Measurements from ENCODE around the gene ATCAY. TPM values are rescaled to one million over a fixed set of nuclear protein-coding genes. Genes with fewer than 3 reads are reported as not detected.

The ATCAY gene
- 0.04 and 0.06 TPM in 2 replicates for polyA plus RNA-seq (2011; rRNA removed)
- 0.08 and 0.12 TPM in 2 replicates for polyA plus RNA-seq (2012; cell fraction: cytosol; rRNA removed)
- 0.05 TPM in 1 of 2 replicates, not detected in the other for polyA plus RNA-seq (2012; cell fraction: nucleus; rRNA removed)
- polyA plus RNA-seq (2017; fragmentation: RNase III; extraction: RNeasy Plus Mini Kit Qiagen cat#74134 plus additional on column Dnase treatment): 0.03 to 0.24 TPM in 2 of 3 replicates, not detected in the other
- polyA minus RNA-seq (2011; rRNA and poly(A)+ RNA removed): 0.04 and 0.29 TPM in 2 replicates

GRCh38 chr19:3880471-3881271, at the start of gene ATCAY:
Gene ATCAY (plus strand): TSS chr19:3880685. CDS start chr19:3885768, 5,083 bp downstream.
- ATAC-seq (peak in 1 of 2 experiments; percentile 61; a peak in 3 of 6 replicates), FAIRE-seq (no peak), DNase-seq (ENCODE audit: low read depth in 1 of 2, low spot score in 1 of 2) (no peak)
- no peak within 1 kb of the TSS; the same call in 2 of the 3 replicates for H3K4me3 ChIP-seq
- CTCF ChIA-PET: interaction anchor here (0.8 to 1.0 kb wide), 2 partner anchors 13 to 59 kb away, joined by 3 read pairs; no protein-coding TSS in a partner anchor
- H3K9me3 ChIP-seq: no peaks in the 10 kb centered on the region
- 26% methylated on average over 12 of the region's 49 CpGs for WGBS (ENCODE audit: missing lambda C conversion rate)
- no peaks in the 10 kb centered on the region for H3K4me1 ChIP-seq
- no peak for TF ChIP-seq E2F6 (IDR thresholded peaks at IDR 0.05; ENCODE audit: borderline replicate concordance, low read depth)
- no peak for TF ChIP-seq PBX3 (IDR thresholded peaks at IDR 0.05)
- TF ChIP-seq RNF2 (IDR thresholded peaks at IDR 0.05; ENCODE audit: borderline replicate concordance, low read depth): no peak
- no peak for TF ChIP-seq HOXB13 (CRISPR knock-in tag; IDR thresholded peaks at IDR 0.05; ENCODE audit: low read depth)
- no peak for TF ChIP-seq NR3C1 (IDR thresholded peaks at IDR 0.05)
- TF ChIP-seq USF2 (IDR thresholded peaks at IDR 0.05): no peak
- H3K4me2 ChIP-seq: peak within 1 kb of the TSS; percentile 49
- POLR2A ChIA-PET: no interaction called here
- no peak within 1 kb of the TSS for H3K27ac ChIP-seq

- no peak overlapping the region for H3K4me3 ChIP-seq
- H3K4me1 ChIP-seq: no peaks in the 10 kb centered on the region
- TF ChIP-seq POLR2A (IDR thresholded peaks at IDR 0.05; ENCODE audit: low read length): no peak
- no peak for TF ChIP-seq PBX3 (IDR thresholded peaks at IDR 0.05)
- TF ChIP-seq USF2 (IDR thresholded peaks at IDR 0.05): no peak
- TF ChIP-seq RNF2 (IDR thresholded peaks at IDR 0.05; ENCODE audit: borderline replicate concordance, low read depth): no peak
- no peak for TF ChIP-seq BHLHE40 (IDR thresholded peaks at IDR 0.05; ENCODE audit: low read depth, low read length)
- TF ChIP-seq PHF8 (IDR thresholded peaks at IDR 0.05; ENCODE audit: borderline replicate concordance, low read depth): no peak
- no peak for TF ChIP-seq ZC3H11A (IDR thresholded peaks at IDR 0.05)
- no peak for TF ChIP-seq TP53 (CRISPR knock-in tag; IDR thresholded peaks at IDR 0.05)
- TF ChIP-seq JUNB (IDR thresholded peaks at IDR 0.05): no peak
- no peak for TF ChIP-seq CEBPB (IDR thresholded peaks at IDR 0.05)
- no peak for TF ChIP-seq ZSCAN20 (CRISPR knock-in tag; IDR thresholded peaks at IDR 0.05)
- TF ChIP-seq KDM1A (IDR thresholded peaks at IDR 0.05; ENCODE audit: low read depth): no peak
- TF ChIP-seq MYC (IDR thresholded peaks at IDR 0.05; ENCODE audit: borderline replicate concordance, low read length): no peak
- no peak for TF ChIP-seq RFX5 (IDR thresholded peaks at IDR 0.05)
- ATAC-seq (no peak), DNase-seq (ENCODE audit: low read depth in 1 of 2, low spot score in 1 of 2) (no peak), FAIRE-seq (no peak)
- CTCF ChIA-PET: interaction anchor here (3.1 kb wide), 1 partner anchor 10 kb away, joined by 25 read pairs; no protein-coding TSS in a partner anchor
- WGBS (ENCODE audit: missing lambda C conversion rate): 70% methylated on average over 17 of the region's 19 CpGs
- no peak overlapping the region for H3K4me2 ChIP-seq
- POLR2A ChIA-PET: no interaction called here
- no peaks in the 10 kb centered on the region for H3K9me3 ChIP-seq
- H3K27ac ChIP-seq: no peak overlapping the region
Measured at GRCh38 chr19:3831601-3832000, 48.9 kb upstream of the ATCAY start.

Measured in A549 (cell line).